Endothelial cell of umbilical vein (primary cell): Measurements from ENCODE around the gene MOGAT3. TPM values are rescaled to one million over a fixed set of nuclear protein-coding genes. Genes with fewer than 3 reads are reported as not detected.

Source experiments
- BruUV-seq: library from RNA; stranded (reverse); fragments of 400-500 nt; replicated peaks from 2 replicates; lab custom pipeline; 2021; lab: Mats Ljungman, UMichigan
- CTCF ChIA-PET: fragments of 300-600, 350-600 bp; sonication (Branson Sonifier 250); formaldehyde crosslinking; loops from one replicate; lab custom pipeline; 2021; ENCODE audit warnings: antibody characterized with exemption, inconsistent platforms; lab: Charles Lee
- POLR2A ChIA-PET: fragments of 300-600, 350-600 bp; sonication (Branson Sonifier 250); formaldehyde crosslinking; loops from one replicate; lab custom pipeline; 2021; ENCODE audit warnings: antibody characterized with exemption, inconsistent platforms; lab: Charles Lee
- DNase-seq: peaks from one replicate; pipeline ENCODE4 v3.0.0-alpha.2; 2011; ENCODE audit warnings: low read depth, low spot score
- FAIRE-seq: peaks from 2 replicates; lab custom pipeline; 2011; peaks lifted over from hg19 to GRCh38; lab: Jason Lieb, UNC
- H2AFZ ChIP-seq: 2 replicates; pipeline ENCODE4 v1.6.0; 2012; ENCODE audit warnings: low read depth, low read length, control low read depth, inconsistent platforms
- H3K27ac ChIP-seq: 2 replicates; pipeline ENCODE4 v1.5.1; 2011; ENCODE audit warnings: low read depth, mild to moderate bottlenecking, control low read depth, low read length, moderate library complexity; ENCODE audit not compliant: insufficient read depth
- H3K27me3 ChIP-seq, 2 experiments: 2 replicates each; pipeline versions ENCODE4 v1.6.0 to v1.6.1; 2011; ENCODE audit warnings: low read length in 2 of 2, mixed read lengths in 1 of 2; ENCODE audit not compliant: control insufficient read depth in 2 of 2, insufficient read depth in 2 of 2
- H3K36me3 ChIP-seq, 2 experiments: 2 replicates in 1 of 2; 3 replicates in 1 of 2; pipeline ENCODE4 v1.5.1; 2011; ENCODE audit warnings: low read length in 2 of 2, mild to moderate bottlenecking in 1 of 2, moderate library complexity in 1 of 2; ENCODE audit not compliant: control insufficient read depth in 2 of 2, insufficient read depth in 2 of 2; ENCODE audit errors: extremely low read depth in 1 of 2
- H3K4me1 ChIP-seq: 3 replicates; pipeline ENCODE4 v1.5.1; 2011; ENCODE audit warnings: mild to moderate bottlenecking, low read length; ENCODE audit not compliant: control insufficient read depth, insufficient read depth; ENCODE audit errors: extremely low read depth
- H3K4me2 ChIP-seq: 2 replicates; pipeline ENCODE4 v1.6.1; 2011; ENCODE audit warnings: low read length, control low read depth, mixed read lengths; ENCODE audit not compliant: insufficient read depth
- H3K4me3 ChIP-seq, 3 experiments: fragments of 200-600 bp in 1 of 3; sonication (generic), shearing (Covaris generic) in 1 of 3; replicated peaks in 1 of 3; 2 replicates each; pipeline ENCODE4 v1.5.1; 2011 to 2016; ENCODE audit warnings: control low read depth in 3 of 3, low read length in 3 of 3, mild to moderate bottlenecking in 2 of 3, inconsistent platforms in 1 of 3, low read depth in 1 of 3, moderate library complexity in 1 of 3; ENCODE audit not compliant: insufficient read depth in 1 of 3
- H3K79me2 ChIP-seq: 2 replicates; pipeline ENCODE4 v1.6.0; 2012; ENCODE audit warnings: low read length, inconsistent platforms; ENCODE audit not compliant: control insufficient read depth, insufficient read depth
- H3K9ac ChIP-seq: replicated peaks from 2 replicates; pipeline ENCODE3; 2011; ENCODE audit warnings: low read length, control low read depth; ENCODE audit not compliant: insufficient read depth; ENCODE audit errors: extremely low read depth
- H3K9me1 ChIP-seq: replicated peaks from 3 replicates; pipeline ENCODE4 v1.6.0; 2011; ENCODE audit warnings: mild to moderate bottlenecking, low read length; ENCODE audit not compliant: control insufficient read depth, insufficient read depth; ENCODE audit errors: extremely low read depth
- H3K9me3 ChIP-seq: replicated peaks from 2 replicates; pipeline ENCODE4 v1.5.1; 2012; ENCODE audit warnings: low read length, inconsistent platforms; ENCODE audit not compliant: control insufficient read depth, insufficient read depth
- H4K20me1 ChIP-seq: replicated peaks from 2 replicates; pipeline ENCODE3; 2011; ENCODE audit warnings: mild to moderate bottlenecking, low read length; ENCODE audit not compliant: control insufficient read depth, insufficient read depth; ENCODE audit errors: extremely low read depth
- EZH2 ChIP-seq: IDR thresholded peaks from 2 replicates; pipeline ENCODE4 v1.6.1; 2012; ENCODE audit warnings: borderline replicate concordance, low read depth, mild to moderate bottlenecking, moderate library complexity, low read length, inconsistent platforms; ENCODE audit not compliant: severe bottlenecking
- FOS ChIP-seq: IDR thresholded peaks from 2 replicates; pipeline ENCODE4 v1.6.1; 2011; ENCODE audit warnings: mild to moderate bottlenecking, low read length, moderate library complexity, borderline replicate concordance; ENCODE audit not compliant: insufficient read depth
- GATA2 ChIP-seq: IDR thresholded peaks from 2 replicates; pipeline ENCODE4 v1.7.0; 2011; ENCODE audit warnings: low read depth, mild to moderate bottlenecking, moderate library complexity, mixed read lengths, low read length; ENCODE audit not compliant: insufficient read length, insufficient read depth
- JUN ChIP-seq: IDR thresholded peaks from 2 replicates; pipeline ENCODE4 v1.6.1; 2011; ENCODE audit warnings: borderline replicate concordance, low read depth; ENCODE audit not compliant: insufficient read length, insufficient read depth
- MYC ChIP-seq: IDR thresholded peaks from one replicate; pipeline ENCODE4 v1.6.1; 2011; ENCODE audit warnings: mild to moderate bottlenecking, low read depth, low read length
- POLR2A ChIP-seq: IDR thresholded peaks from 2 replicates; pipeline ENCODE4 v1.6.1; 2012; ENCODE audit warnings: low read depth, mild to moderate bottlenecking, control low read depth, low read length
- POLR2AphosphoS5 ChIP-seq: IDR thresholded peaks from 2 replicates; pipeline ENCODE4 v1.6.1; 2012; ENCODE audit warnings: low read depth, mild to moderate bottlenecking, control low read depth, low read length, moderate library complexity; ENCODE audit not compliant: insufficient read depth
- dilution Hi-C: fragments of 300-500 bp; cut with MboI; formaldehyde crosslinking; loops from one replicate; pipeline ENCODE4 v1.15.0; 2019; ENCODE audit warnings: low sequenced_read_pairs; ENCODE audit not compliant: extremely low pct_ligation_motif_present
- intact Hi-C: fragments of 100-400 bp; cut with micrococcal nuclease; formaldehyde crosslinking; loops from one replicate; pipeline ENCODE4 v1.10.0; 2022
- polyA plus RNA-seq, 4 experiments: library from polyadenylated mRNA; depleted of rRNA in 3 of 4; stranded (reverse) in 3 of 4; unstranded in 1 of 4; fragments of >200 nt; gene quantifications; 2 replicates each; pipeline versions ENCODE4 v1.2.1 to v1.2.3, GENCODE V29; 2011 to 2012; ENCODE audit warnings: missing spikeins in 1 of 4
- total RNA-seq: library from RNA; stranded (reverse); gene quantifications from 2 replicates; pipeline ENCODE4 v1.2.3, GENCODE V29; 2021
- TF ChIP-seq, protein P1 (sequence below): IDR thresholded peaks from 2 replicates; pipeline ENCODE4 v1.6.1; 2011; ENCODE audit not compliant: insufficient read depth, insufficient read length
- TF ChIP-seq, protein P2 (sequence below), 2 donors: IDR thresholded peaks; 1 replicate in 1 of 2; 2 replicates in 1 of 2; pipeline ENCODE4 v1.5.1; 2011; ENCODE audit warnings: low read length in 2 of 2, mild to moderate bottlenecking in 2 of 2, moderate library complexity in 2 of 2, control low read depth in 1 of 2, inconsistent platforms in 1 of 2, low read depth in 1 of 2; ENCODE audit not compliant: insufficient read depth in 1 of 2; ENCODE audit errors: extremely low read depth in 1 of 2

The MOGAT3 gene
- total and polyA plus RNA-seq, 2 donors (not counting 3 experiments of a cell fraction or from before 2014, with no cell fraction given), result not detected

DNA sequence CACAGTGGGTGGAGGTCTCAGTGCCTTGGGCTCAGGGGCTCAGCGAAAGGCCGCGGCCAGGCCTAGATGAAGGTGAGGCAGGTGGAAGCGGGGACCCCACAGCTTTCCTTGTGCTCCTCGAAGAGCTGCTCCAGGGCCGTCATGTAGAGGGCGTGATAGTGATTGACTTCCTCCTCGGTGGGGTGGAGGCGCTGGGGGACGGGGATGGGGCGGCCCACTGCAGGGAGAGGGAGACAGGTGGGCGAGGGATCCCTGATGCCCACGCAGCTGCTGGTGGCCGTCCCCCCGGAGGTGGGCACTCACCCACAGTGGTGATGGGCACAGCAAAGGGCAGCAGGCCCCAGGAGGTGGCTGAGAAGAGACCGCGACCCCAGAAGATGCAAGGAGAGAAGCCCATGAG lies 5.0 kb downstream of the MOGAT3 start:
- Histone ChIP-seq H3K9ac (no peak overlapping the region), H3K27ac (no peak overlapping the region), H3K9me1 (no peaks in the 10 kb centered on the region), H3K4me3 (no peak overlapping the region), H3K9me3 (no peaks in the 10 kb centered on the region), H3K4me1 (no peaks in the 10 kb centered on the region), H2AFZ (no peak overlapping the region), H3K36me3 (no peaks in the 10 kb centered on the region), H3K27me3 (peaks cover 6 to 7% of the 10 kb centered on the region in 2 experiments), H3K4me2 (no peak overlapping the region), H3K79me2 (no peaks in the 10 kb centered on the region), H4K20me1 (no peaks in the 10 kb centered on the region)
- intact Hi-C loops, result no loop called here
- CTCF ChIA-PET, result interaction anchor here (0.7 to 7.6 kb wide), 3 partner anchors 21 to 87 kb away, joined by 4 to 266 read pairs (median 4); partner anchors contain the start of genes PLOD3 and ZNHIT1
- DNase-seq (no peak), FAIRE-seq (no peak)
- POLR2A ChIA-PET, result no interaction called here
- BruUV-seq, result no TSS peak
- dilution Hi-C loops, result no loop called here
- TF ChIP-seq MYC, result no peak
- TF ChIP-seq JUN, result no peak
- TF ChIP-seq, protein P1, sequence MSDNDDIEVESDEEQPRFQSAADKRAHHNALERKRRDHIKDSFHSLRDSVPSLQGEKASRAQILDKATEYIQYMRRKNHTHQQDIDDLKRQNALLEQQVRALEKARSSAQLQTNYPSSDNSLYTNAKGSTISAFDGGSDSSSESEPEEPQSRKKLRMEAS, result no peak
- no peak for TF ChIP-seq GATA2
- TF ChIP-seq POLR2AphosphoS5, result no peak
- TF ChIP-seq POLR2A, result no peak
- no peak for TF ChIP-seq FOS
- no peak for TF ChIP-seq EZH2
- TF ChIP-seq, protein P2, sequence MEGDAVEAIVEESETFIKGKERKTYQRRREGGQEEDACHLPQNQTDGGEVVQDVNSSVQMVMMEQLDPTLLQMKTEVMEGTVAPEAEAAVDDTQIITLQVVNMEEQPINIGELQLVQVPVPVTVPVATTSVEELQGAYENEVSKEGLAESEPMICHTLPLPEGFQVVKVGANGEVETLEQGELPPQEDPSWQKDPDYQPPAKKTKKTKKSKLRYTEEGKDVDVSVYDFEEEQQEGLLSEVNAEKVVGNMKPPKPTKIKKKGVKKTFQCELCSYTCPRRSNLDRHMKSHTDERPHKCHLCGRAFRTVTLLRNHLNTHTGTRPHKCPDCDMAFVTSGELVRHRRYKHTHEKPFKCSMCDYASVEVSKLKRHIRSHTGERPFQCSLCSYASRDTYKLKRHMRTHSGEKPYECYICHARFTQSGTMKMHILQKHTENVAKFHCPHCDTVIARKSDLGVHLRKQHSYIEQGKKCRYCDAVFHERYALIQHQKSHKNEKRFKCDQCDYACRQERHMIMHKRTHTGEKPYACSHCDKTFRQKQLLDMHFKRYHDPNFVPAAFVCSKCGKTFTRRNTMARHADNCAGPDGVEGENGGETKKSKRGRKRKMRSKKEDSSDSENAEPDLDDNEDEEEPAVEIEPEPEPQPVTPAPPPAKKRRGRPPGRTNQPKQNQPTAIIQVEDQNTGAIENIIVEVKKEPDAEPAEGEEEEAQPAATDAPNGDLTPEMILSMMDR (IDR thresholded peaks at IDR 0.05; ENCODE audit: extremely low read depth in 1 of 2, insufficient read depth in 1 of 2, low read depth in 1 of 2, low read length in 2 of 2), result no peak
